ENCODE data around the gene PRKCA.

The PRKCA gene

DNA sequence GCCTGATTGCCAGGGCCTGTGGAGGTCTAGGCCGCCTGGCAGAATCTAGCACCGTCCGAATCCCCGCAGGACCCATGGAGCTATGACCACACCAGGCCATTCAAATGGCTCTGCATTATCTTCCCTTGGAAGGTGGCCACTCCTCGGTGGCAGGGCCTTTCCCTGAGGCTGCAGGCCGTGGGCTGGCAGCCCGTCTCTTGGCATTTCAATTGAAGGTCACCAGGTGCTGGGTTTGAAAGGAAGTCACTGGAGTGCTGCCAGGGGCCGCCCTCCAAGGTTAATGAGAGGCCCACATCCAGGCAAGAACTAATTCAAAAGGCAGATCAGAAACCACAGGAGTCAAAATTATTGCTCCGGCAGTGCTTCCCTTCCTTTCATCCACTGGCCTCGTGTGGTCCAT lies 504.8 kb downstream of the PRKCA start:
- H4K20me1 ChIP-seq (ENCODE audit: insufficient read depth), result no peaks in the 10 kb centered on the region
- H3K9ac ChIP-seq, result no peak overlapping the region
- H3K4me1 ChIP-seq (ENCODE audit: low read depth, poor library complexity, severe bottlenecking), result no peaks in the 10 kb centered on the region
- H3K36me3 ChIP-seq (ENCODE audit: insufficient read depth), result no peaks in the 10 kb centered on the region
- H3K27ac ChIP-seq, result no peak overlapping the region
- H3K79me2 ChIP-seq (ENCODE audit: insufficient read depth, low read depth), result no peaks in the 10 kb centered on the region
- H3K4me3 ChIP-seq (IDR thresholded peaks at IDR 0.05; ENCODE audit: insufficient read depth, low read depth, low read length), result no peak overlapping the region
- no peaks in the 10 kb centered on the region for H3K27me3 ChIP-seq (ENCODE audit: insufficient read depth, low read depth)
- H2AFZ ChIP-seq (ENCODE audit: low read depth), result no peak overlapping the region
- TF ChIP-seq, protein P1, sequence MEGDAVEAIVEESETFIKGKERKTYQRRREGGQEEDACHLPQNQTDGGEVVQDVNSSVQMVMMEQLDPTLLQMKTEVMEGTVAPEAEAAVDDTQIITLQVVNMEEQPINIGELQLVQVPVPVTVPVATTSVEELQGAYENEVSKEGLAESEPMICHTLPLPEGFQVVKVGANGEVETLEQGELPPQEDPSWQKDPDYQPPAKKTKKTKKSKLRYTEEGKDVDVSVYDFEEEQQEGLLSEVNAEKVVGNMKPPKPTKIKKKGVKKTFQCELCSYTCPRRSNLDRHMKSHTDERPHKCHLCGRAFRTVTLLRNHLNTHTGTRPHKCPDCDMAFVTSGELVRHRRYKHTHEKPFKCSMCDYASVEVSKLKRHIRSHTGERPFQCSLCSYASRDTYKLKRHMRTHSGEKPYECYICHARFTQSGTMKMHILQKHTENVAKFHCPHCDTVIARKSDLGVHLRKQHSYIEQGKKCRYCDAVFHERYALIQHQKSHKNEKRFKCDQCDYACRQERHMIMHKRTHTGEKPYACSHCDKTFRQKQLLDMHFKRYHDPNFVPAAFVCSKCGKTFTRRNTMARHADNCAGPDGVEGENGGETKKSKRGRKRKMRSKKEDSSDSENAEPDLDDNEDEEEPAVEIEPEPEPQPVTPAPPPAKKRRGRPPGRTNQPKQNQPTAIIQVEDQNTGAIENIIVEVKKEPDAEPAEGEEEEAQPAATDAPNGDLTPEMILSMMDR (conservative IDR thresholded peaks at IDR 0.05; ENCODE audit: low read depth, low read length), result no peak
- no peak overlapping the region for H3K4me2 ChIP-seq

DNA sequence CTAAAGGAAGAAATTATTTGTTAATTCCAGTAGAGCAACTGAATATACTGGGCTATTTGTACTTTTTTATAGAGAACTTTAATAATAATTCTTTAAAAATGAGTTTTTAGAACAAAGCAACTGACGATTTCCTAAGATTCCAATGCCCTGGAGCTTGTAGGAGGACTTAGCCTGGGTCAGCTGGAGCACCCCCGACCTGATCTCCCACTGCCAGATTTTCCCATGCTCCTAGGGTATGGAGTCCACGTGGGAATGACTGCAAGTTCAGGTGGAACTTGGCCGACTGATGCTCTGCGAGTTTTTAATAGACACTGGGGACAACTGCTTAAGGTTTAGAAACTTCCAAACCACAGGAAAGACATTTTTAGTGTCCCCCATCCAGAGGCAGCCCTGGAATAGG lies 507.0 kb downstream of the PRKCA start:
- no peaks in the 10 kb centered on the region for H4K20me1 ChIP-seq (ENCODE audit: insufficient read depth)
- H3K27ac ChIP-seq, result no peak overlapping the region
- TF ChIP-seq, protein P1 (conservative IDR thresholded peaks at IDR 0.05; ENCODE audit: low read depth, low read length), result no peak
- H3K4me1 ChIP-seq (ENCODE audit: low read depth, poor library complexity, severe bottlenecking), result no peaks in the 10 kb centered on the region
- no peak overlapping the region for H2AFZ ChIP-seq (ENCODE audit: low read depth)
- H3K4me2 ChIP-seq, result no peak overlapping the region
- no peaks in the 10 kb centered on the region for H3K36me3 ChIP-seq (ENCODE audit: insufficient read depth)
- no peak overlapping the region for H3K4me3 ChIP-seq (IDR thresholded peaks at IDR 0.05; ENCODE audit: insufficient read depth, low read depth, low read length)
- no peak overlapping the region for H3K9ac ChIP-seq
- no peaks in the 10 kb centered on the region for H3K79me2 ChIP-seq (ENCODE audit: insufficient read depth, low read depth)
- H3K27me3 ChIP-seq (ENCODE audit: insufficient read depth, low read depth), result no peaks in the 10 kb centered on the region

DNA sequence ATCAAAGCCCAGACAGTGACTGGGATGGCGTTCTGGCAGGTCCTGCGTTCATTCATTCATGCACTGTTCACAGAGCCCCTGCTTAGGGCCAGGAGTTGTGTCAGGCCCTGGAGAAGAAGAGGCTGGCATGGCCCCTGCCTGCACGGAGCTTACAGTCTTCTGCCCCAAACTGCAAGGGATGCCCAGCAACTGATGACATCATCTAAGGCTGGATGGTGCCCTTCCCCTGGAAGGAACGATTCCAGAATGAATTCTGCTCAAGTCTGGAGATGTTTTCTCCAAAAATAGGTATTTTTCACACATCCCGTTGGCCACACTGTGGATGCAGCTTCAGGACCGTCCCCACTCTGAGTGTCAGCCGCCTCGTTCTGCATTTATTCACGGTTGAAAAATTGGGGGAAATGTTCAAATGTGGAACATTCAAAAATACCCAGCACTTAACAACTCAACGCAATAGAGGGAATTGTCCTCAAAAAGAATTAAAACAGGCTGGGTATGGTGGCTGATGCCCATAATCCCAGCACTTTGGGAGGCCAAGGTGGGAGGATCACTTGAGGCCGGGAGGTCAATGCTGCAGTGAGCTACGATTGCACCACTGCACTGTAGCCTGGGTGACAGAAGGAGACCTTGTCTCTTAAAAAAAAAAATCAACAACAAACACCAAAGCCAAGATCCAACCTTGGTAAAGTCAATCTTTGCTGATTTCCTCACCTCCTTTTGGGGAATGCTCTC lies 508.7 kb downstream of the PRKCA start:
- Histone ChIP-seq H3K4me1 (ENCODE audit: low read depth, poor library complexity, severe bottlenecking) (no peaks in the 10 kb centered on the region), H2AFZ (ENCODE audit: low read depth) (no peak overlapping the region), H3K27ac (no peak overlapping the region), H3K4me2 (no peak overlapping the region), H4K20me1 (ENCODE audit: insufficient read depth) (no peaks in the 10 kb centered on the region), H3K36me3 (ENCODE audit: insufficient read depth) (no peaks in the 10 kb centered on the region), H3K79me2 (ENCODE audit: insufficient read depth, low read depth) (no peaks in the 10 kb centered on the region), H3K9ac (no peak overlapping the region), H3K27me3 (ENCODE audit: insufficient read depth, low read depth) (no peaks in the 10 kb centered on the region), H3K4me3 (IDR thresholded peaks at IDR 0.05; ENCODE audit: insufficient read depth, low read depth, low read length) (no peak overlapping the region)
- TF ChIP-seq, protein P1 (conservative IDR thresholded peaks at IDR 0.05; ENCODE audit: low read depth, low read length), result no peak

DNA sequence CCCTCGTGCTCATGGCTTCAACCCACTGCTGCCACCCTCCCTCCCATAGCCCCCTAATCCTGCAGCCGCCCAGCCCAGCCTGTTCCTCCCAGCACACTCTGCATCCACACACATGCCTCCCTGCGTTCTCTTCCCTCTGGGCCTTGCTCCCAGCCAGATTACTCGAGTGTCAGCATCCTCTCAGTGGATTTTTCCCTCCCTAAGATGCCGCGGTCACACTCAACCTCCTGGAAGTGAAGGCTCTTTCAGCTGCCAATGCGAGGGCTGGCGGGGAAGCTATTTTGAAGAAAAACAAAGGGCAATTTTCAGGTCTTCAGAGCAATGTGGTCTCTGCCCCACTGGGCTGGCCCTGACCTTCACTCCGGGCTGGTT lies 509.3 kb downstream of the PRKCA start:
- no peaks in the 10 kb centered on the region for H3K36me3 ChIP-seq (ENCODE audit: insufficient read depth)

More for the DNA sequence above, 509.3 kb downstream of the PRKCA start:
- H4K20me1 ChIP-seq (ENCODE audit: insufficient read depth), result no peaks in the 10 kb centered on the region
- H3K79me2 ChIP-seq (ENCODE audit: insufficient read depth, low read depth), result no peaks in the 10 kb centered on the region
- no peak overlapping the region for H3K27ac ChIP-seq
- H3K9ac ChIP-seq, result no peak overlapping the region
- no peak overlapping the region for H2AFZ ChIP-seq (ENCODE audit: low read depth)
- no peak overlapping the region for H3K4me3 ChIP-seq (IDR thresholded peaks at IDR 0.05; ENCODE audit: insufficient read depth, low read depth, low read length)
- TF ChIP-seq, protein P1 (conservative IDR thresholded peaks at IDR 0.05; ENCODE audit: low read depth, low read length), result no peak
- H3K4me2 ChIP-seq, result no peak overlapping the region
- no peaks in the 10 kb centered on the region for H3K27me3 ChIP-seq (ENCODE audit: insufficient read depth, low read depth)
- no peaks in the 10 kb centered on the region for H3K4me1 ChIP-seq (ENCODE audit: low read depth, poor library complexity, severe bottlenecking)
